Skeletal muscle satellite cell (primary cell): ENCODE measurements around the gene CHST11.
"Not testable (repeated sequence)": the region's sequence is repeated elsewhere in the genome, so short reads cannot be mapped to it uniquely, and the experiment has no call there.

Experiments
- H3K27me3 ChIP-seq: 2 replicates; pipeline ENCODE4 v1.7.0; 2013; ENCODE audit warnings: low read length; ENCODE audit not compliant: control insufficient read depth, insufficient read depth
- H3K36me3 ChIP-seq: 2 replicates; pipeline ENCODE4 v1.7.0; 2013; ENCODE audit warnings: mild to moderate bottlenecking, control low read depth, low read length; ENCODE audit not compliant: insufficient read depth
- H3K4me1 ChIP-seq: 2 replicates; pipeline ENCODE4 v1.7.0; 2013; ENCODE audit warnings: low read length; ENCODE audit not compliant: control insufficient read depth, insufficient read depth
- H3K4me2 ChIP-seq: 2 replicates; pipeline ENCODE4 v1.7.0; 2013; ENCODE audit warnings: mild to moderate bottlenecking, low read length
- H3K4me3 ChIP-seq: 2 replicates; pipeline ENCODE4 v1.7.0; 2013; ENCODE audit warnings: low read length
- H3K9ac ChIP-seq: 2 replicates; pipeline ENCODE4 v1.7.0; 2013; ENCODE audit warnings: mild to moderate bottlenecking, low read depth, low read length, moderate library complexity
- H3K9me3 ChIP-seq: replicated peaks from 2 replicates; pipeline ENCODE4 v1.7.0; 2013; ENCODE audit warnings: mild to moderate bottlenecking, control low read depth, low read length

Gene CHST11

DNA sequence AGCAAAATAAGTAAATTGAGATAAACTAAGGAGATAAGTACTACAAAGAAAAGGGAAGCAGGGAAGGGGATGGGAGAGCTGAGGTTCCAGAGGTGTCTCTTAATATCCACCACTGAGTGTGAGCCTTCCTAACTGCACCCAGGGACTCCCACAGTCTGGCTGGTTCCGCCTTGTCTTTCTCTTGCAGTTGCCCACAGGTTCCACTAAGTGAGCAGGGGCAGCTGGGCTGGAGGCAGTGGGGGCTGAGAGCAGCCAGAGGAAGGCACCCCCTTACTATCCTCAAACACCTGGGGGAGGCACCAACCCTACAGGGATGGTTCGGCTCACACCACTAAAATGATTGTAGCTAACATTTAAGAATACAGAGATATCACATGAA lies 286.4 kb downstream of the CHST11 start:
- Histone ChIP-seq H3K4me1 (no peaks in the 10 kb centered on the region), H3K27me3 (no peaks in the 10 kb centered on the region), H3K9me3 (no peaks in the 10 kb centered on the region), H3K4me3 (no peak overlapping the region), H3K9ac (no peak overlapping the region), H3K36me3 (no peaks in the 10 kb centered on the region), H3K4me2 (no peak overlapping the region)

DNA sequence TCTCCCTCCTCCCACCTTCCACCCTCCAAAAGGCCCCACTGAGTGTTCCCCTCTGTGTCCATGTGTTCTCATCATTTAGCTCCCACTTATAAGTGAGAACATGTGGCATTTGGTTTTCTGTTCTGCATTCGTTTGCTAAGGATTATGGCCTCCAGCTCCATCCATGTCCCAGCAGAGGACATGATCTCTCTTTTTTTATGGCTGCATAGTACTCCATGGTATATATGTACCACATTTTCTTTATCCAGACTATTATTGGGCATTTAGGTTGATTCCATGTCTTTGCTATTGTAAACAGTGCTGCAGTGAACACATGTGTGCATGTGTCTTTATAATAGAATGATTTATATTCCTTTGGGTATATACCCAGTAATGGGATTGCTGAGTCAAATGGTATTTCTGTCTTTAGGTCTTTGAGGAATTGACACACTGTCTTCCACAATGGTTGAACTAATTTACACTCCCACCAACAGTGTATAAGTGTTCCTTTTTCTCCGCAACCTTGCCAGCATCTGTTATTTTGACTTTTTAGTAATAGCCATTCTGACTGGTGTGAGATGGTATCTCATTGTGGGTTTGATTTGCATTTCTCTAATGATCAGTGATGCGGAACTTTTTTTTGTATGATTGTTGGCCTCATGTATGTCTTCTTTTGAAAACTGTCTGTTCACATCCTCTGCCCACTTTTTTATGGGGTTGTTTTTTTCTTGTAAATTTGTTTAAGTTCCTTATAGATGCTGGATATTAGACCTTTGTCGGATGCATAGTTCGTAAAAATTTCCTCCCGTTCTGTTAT lies 287.2 kb downstream of the CHST11 start:
- H3K4me3 ChIP-seq, H3K27me3 ChIP-seq, H3K4me2 ChIP-seq, H3K9me3 ChIP-seq, H3K9ac ChIP-seq, H3K36me3 ChIP-seq, H3K4me1 ChIP-seq: not testable (repeated sequence)

DNA sequence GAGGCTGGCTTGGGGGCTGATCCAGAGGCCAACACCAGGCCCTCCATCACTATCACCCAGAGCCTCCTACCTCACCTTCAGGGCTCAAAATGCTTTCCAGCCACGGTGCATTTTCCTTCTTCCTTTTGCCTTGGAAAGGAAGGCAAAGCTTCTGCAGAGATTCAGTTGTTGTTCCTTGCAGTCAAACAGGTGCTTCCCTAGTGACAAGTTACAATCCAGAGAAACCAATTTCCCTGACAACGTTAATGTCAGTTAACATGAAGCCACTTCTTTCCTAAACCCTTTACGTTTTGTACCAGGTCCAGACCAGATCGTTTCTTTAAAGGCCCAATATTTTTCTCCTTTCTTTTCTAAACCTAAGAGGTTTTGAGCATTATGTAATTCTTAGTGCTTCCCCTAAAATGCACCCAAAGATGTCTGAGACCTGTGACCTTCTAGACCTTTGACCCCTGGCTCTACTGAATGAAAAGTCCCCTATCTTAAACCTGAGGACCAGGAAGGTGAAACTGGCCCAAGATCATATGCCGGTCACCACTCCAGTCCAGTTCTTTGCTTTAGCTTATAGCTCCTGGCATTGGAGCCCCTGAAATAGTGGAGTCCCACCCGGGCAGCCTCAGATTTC lies 289.8 kb downstream of the CHST11 start:
- no peaks in the 10 kb centered on the region for H3K4me1 ChIP-seq
- no peaks in the 10 kb centered on the region for H3K27me3 ChIP-seq
- H3K4me2 ChIP-seq: no peak overlapping the region
- no peaks in the 10 kb centered on the region for H3K36me3 ChIP-seq
- no peaks in the 10 kb centered on the region for H3K9me3 ChIP-seq
- H3K9ac ChIP-seq: no peak overlapping the region
- H3K4me3 ChIP-seq: no peak overlapping the region

DNA sequence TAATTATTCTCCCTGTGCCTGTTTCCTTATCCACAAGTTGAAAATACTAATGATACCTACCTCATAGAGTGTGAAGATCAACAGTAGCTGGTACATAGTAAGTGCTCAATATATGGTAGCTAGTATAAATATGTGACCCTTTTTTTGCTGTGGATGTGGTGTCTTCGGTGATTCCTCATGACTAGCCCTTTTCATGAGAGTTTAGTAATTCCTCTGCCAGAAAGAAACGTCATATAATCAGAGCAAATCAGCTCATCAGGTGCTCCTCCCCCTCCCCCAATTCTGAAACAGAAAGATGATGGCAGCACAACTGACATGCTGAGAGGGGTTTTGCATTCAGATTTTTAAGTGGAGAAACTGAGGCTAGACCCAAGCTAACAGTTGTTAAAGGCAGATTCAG lies 290.6 kb downstream of the CHST11 start:
- Histone ChIP-seq H3K4me3 (no peak overlapping the region), H3K9ac (no peak overlapping the region), H3K27me3 (no peaks in the 10 kb centered on the region), H3K4me1 (no peaks in the 10 kb centered on the region), H3K9me3 (no peaks in the 10 kb centered on the region), H3K36me3 (no peaks in the 10 kb centered on the region), H3K4me2 (no peak overlapping the region)

DNA sequence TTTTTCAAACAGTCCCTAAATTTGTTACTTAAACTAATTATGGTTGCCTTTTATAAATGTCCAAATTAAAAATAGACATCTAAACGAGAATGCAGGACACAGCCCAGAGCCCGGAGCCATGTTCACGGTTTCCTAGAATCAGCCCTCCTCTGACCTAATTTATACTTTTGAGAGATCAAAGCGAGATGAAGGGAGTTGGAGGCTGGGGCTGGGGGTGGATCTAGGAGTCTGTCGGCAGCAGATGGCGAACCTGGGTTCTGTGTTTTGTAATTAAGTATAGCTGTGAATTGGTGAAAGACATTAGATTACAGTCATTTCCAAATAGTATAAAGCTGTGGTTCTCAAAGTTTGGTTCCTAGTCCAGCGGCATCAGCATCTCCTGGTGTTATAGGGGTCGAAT lies 291.2 kb downstream of the CHST11 start:
- Histone ChIP-seq H3K4me1 (no peaks in the 10 kb centered on the region), H3K4me2 (no peak overlapping the region), H3K36me3 (no peaks in the 10 kb centered on the region), H3K27me3 (no peaks in the 10 kb centered on the region), H3K4me3 (no peak overlapping the region), H3K9me3 (no peaks in the 10 kb centered on the region), H3K9ac (no peak overlapping the region)

DNA sequence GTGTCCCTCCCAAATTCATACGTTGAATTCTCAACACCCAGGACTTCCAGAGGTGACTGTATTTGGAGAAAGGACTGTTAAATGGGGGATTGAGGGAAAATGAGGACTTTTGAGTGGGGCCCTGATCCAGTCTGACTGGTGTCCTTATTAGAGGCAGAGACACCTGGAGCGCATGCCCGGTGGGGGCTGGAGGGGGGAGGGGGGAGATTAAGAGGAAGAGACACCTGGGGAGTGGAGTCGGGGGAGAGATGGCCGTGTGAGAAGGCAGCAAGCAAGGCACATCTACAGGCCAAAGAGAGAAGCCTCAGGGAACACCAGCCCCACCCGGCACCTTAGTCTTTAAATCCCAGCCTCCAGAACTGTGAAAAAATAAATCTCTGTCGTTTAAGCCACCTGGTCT lies 291.6 kb downstream of the CHST11 start:
- no peaks in the 10 kb centered on the region for H3K4me1 ChIP-seq
- H3K27me3 ChIP-seq: no peaks in the 10 kb centered on the region
- no peak overlapping the region for H3K4me3 ChIP-seq
- H3K36me3 ChIP-seq: no peaks in the 10 kb centered on the region
- no peak overlapping the region for H3K4me2 ChIP-seq
- no peak overlapping the region for H3K9ac ChIP-seq
- no peaks in the 10 kb centered on the region for H3K9me3 ChIP-seq

DNA sequence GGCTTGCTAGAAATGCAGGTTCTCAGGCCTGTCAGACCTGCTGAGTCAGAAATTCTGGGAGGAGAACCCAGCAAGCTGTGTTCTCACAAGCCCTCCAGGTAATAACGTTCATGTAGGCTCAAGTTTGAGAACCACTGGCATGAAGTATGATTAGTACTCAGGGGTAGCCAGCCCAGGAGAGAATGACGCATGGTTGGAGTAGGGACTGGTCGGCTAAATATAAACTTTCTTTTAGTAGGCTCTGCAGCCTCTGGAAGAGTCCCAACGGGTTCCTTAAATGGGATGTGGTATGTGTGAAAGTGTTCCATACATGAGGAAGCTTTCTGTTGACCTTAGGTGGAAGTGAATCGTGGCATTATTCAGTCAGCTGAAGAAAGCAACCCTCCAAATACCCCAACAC lies 292.0 kb downstream of the CHST11 start:
- no peaks in the 10 kb centered on the region for H3K27me3 ChIP-seq
- no peaks in the 10 kb centered on the region for H3K9me3 ChIP-seq
- H3K36me3 ChIP-seq: no peaks in the 10 kb centered on the region
- no peak overlapping the region for H3K4me2 ChIP-seq
- H3K4me3 ChIP-seq: no peak overlapping the region
- H3K4me1 ChIP-seq: no peaks in the 10 kb centered on the region
- no peak overlapping the region for H3K9ac ChIP-seq

DNA sequence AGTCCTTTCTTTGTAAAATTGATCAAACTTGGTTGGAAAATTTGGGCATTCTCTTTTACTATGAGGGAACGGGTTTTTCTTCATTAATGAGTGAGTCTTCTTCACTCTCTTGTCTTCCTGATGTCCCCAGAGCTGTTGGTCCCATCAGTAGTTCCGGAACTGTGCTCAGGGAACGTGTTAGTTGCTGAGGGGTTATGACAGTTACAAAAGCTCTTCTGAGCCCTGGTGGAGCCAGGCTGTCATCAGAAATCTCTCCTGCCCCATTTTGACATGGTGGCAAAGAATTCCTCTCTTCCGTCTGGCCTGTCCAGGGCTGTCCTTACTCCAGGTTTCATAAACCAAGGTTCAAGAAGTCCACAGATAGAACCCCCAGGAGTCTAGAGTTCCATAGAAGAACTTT lies 292.8 kb downstream of the CHST11 start:
- Histone ChIP-seq H3K36me3 (no peaks in the 10 kb centered on the region), H3K4me1 (no peaks in the 10 kb centered on the region), H3K27me3 (no peaks in the 10 kb centered on the region), H3K9me3 (no peaks in the 10 kb centered on the region), H3K4me3 (no peak overlapping the region), H3K4me2 (no peak overlapping the region), H3K9ac (no peak overlapping the region)

DNA sequence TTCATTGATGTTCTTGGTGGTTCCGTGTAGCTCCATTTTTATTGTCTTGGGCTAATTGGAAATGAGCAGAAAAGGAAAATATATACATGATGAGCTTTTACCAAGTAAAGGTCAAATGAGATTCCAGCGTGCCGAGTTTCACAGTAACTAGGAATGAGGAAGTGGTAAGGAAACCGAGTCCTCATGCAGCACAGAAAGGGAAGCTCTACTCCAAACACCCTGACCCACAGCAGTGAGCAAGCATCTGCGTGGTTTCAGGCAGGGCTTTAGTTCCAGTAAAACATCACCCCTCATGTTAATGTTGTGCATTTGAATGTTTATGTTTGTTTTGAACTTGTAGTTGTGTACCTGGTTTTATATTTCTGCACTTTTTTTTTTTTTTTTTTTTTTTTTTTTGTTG lies 293.3 kb downstream of the CHST11 start:
- Histone ChIP-seq H3K4me2 (no peak overlapping the region), H3K9ac (no peak overlapping the region), H3K4me1 (no peaks in the 10 kb centered on the region)

DNA sequence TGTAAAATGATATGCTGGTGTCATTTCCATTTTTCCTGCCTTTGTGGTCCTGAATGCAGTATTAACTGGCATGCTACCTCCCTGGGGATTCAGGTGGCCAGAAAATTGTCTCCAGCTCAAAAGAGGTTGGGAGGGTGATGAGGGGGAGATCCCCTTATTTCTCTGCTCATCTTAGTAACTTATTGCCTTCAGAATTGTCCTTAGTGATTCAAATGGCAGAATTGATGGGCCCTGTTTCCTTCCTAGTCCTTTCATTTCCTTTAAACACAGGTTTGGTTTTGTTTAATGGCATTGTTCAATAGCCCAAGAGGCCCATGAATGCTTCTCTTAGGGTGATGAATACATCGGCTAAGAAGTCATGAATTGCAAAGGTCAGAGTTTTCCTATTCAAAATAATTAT lies 294.4 kb downstream of the CHST11 start:
- no peaks in the 10 kb centered on the region for H3K36me3 ChIP-seq
- no peaks in the 10 kb centered on the region for H3K9me3 ChIP-seq
- no peak overlapping the region for H3K4me3 ChIP-seq
- H3K27me3 ChIP-seq: no peaks in the 10 kb centered on the region
- H3K4me1 ChIP-seq: no peaks in the 10 kb centered on the region
- no peak overlapping the region for H3K4me2 ChIP-seq
- H3K9ac ChIP-seq: no peak overlapping the region

More for the DNA sequence above, 293.3 kb downstream of the CHST11 start:
- H3K4me3 ChIP-seq: no peak overlapping the region
- no peaks in the 10 kb centered on the region for H3K9me3 ChIP-seq
- H3K27me3 ChIP-seq: no peaks in the 10 kb centered on the region
- H3K36me3 ChIP-seq: no peaks in the 10 kb centered on the region

DNA sequence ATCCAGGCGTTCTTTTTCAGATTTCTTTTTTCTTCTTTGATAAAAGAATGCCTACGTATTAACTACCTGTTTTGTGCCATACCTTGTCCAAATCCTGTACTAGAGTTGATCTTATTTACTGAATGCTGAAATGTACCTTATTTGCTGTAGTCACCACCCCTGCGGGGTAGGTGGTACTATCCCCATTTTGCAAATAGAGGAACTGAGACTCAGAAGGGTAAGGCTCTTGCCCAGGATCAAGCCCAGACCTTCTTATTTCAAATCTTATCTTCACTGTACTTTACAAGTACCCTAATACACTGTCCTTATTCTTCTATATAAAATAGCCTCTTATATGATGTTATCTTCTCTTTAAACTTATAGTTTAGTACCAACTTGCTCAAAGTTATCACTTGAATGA lies 294.8 kb downstream of the CHST11 start:
- Histone ChIP-seq H3K9me3 (no peaks in the 10 kb centered on the region), H3K4me1 (no peaks in the 10 kb centered on the region), H3K4me3 (no peak overlapping the region), H3K4me2 (no peak overlapping the region), H3K9ac (no peak overlapping the region), H3K36me3 (no peaks in the 10 kb centered on the region), H3K27me3 (no peaks in the 10 kb centered on the region)

DNA sequence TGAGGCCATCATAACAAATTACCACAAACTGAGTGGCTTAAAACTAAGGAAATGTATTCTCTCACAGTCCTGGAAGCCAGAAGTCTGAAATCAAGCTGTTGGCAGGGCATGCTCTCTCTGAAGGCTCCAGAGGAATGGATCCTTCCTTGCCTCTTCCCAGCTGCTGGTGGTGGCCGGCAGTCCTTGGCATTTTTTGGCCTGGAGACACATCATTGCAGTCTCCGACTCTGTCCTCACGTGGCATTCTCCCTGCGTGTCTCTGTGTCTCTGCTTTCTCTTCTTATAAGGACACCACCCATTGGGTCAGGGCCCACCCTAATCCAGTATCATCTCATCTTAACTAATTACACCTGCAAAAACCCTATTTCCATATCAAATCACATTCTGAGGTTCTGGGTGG lies 295.3 kb downstream of the CHST11 start:
- Histone ChIP-seq H3K9me3 (no peaks in the 10 kb centered on the region), H3K4me3 (no peak overlapping the region), H3K4me2 (no peak overlapping the region), H3K36me3 (no peaks in the 10 kb centered on the region), H3K4me1 (no peaks in the 10 kb centered on the region), H3K9ac (no peak overlapping the region), H3K27me3 (no peaks in the 10 kb centered on the region)
